Left lobe of liver (tissue), 2 donors: Measurements from ENCODE around the gene SLC30A4. TPM values are rescaled to one million over a fixed set of nuclear protein-coding genes. Genes with fewer than 3 reads are reported as not detected.
"Not testable (repeated sequence)": the region's sequence is repeated elsewhere in the genome, so short reads cannot be mapped to it uniquely, and the experiment has no call there.

ENCODE experiments used
- ATAC-seq: fragments of 200-7000 bp; cut with Tn5 transposase; one replicate; pipeline ENCODE4 v1.9.1; 2020; ENCODE audit warnings: mild to moderate bottlenecking, moderate library complexity
- DNase-seq: peaks from one replicate; pipeline ENCODE4 v3.0.0-alpha.2; 2020; ENCODE audit warnings: low spot score
- total RNA-seq: library from RNA; stranded (reverse); gene quantifications from one replicate; pipeline ENCODE4 v1.2.1, GENCODE V29; 2021
- donor health status: DM: no; HTN: no; CAD: no; lungs with moderate emphysema.
- donor health status: DM: no; HTN: yes; CAD: no.

Gene SLC30A4, protein sequence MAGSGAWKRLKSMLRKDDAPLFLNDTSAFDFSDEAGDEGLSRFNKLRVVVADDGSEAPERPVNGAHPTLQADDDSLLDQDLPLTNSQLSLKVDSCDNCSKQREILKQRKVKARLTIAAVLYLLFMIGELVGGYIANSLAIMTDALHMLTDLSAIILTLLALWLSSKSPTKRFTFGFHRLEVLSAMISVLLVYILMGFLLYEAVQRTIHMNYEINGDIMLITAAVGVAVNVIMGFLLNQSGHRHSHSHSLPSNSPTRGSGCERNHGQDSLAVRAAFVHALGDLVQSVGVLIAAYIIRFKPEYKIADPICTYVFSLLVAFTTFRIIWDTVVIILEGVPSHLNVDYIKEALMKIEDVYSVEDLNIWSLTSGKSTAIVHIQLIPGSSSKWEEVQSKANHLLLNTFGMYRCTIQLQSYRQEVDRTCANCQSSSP
- 3.6 TPM for total RNA-seq

DNA sequence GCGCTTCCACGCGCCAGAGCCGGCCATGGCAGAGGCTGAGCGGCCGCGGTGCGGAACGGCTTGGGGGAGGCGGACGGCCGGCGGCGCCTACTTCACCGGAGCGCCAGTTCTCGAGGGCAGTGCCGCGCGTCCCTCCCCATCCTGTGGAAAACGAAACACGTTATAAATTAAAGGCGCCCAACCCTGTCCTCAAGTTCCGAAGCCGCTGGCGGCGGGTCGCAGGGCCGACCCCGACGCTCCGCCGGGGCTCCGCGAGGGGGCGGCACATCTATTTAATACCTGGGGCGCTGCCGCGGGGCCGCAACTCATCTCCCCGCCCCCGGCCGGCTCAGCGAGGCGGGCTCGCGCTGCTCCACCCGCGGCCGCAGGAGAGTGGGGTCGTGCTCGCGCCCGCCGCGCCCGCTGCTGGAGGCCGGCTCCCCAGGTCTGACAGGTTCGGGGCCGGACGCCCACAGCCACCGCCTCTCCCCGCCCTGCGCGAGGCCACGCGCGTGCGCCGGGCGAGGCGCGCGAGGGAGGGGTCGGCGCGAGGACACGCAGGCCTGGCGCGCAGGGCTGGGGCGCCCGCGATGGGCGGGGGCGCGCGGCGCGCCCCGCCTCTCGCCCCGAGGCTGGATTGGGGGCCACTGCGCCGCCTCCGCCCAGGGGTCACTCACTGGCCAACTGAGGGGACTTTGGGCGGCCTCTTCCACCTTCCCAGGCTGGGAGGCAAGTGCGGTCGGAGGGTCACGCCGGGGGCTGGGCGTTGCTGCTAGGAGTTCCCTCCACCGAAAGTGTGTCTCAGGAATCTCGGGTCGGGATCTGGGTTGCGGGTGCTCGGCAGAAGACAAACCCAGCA, at the start of gene SLC30A4:
TSS of gene SLC30A4 (minus strand) at position 428 of the 838 bp plus-strand sequence. CDS start at position 27, 401 bp downstream.
- DNase-seq (peak; percentile 79), ATAC-seq (peak; percentile 93)

DNA sequence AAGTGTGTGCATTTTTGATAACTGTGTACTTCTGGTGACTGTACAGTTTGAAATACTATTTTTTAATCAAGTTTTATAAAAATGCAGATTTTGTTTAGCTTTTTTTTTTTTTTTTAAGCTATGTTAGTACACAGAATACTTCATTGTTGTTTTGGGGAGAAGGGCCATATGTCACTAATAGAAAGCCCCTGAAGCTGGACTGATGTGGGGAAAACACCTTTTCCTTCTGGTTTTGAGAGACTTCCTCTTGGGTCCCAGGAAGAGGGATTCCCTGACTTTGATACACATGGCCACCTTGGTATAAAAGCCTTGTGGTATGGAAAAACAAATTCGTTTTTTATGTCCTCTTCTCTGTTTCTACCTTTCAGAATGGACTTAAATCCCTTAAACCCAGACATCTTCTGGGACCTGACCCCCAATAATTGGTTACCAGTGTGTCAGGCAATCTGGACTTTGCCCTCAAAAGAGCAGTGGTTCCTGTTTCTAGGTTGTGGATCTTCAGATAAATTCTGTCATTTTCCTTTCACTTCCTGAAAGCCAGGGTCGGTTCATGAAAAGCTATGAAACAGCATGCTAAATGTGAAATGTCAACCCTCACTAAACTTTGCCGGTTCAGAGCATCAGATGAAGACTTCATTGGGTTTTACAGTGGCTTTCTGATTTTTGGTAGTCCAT, 33.5 kb upstream of the SLC30A4 start:
- no peak for DNase-seq
- no peak for ATAC-seq

DNA sequence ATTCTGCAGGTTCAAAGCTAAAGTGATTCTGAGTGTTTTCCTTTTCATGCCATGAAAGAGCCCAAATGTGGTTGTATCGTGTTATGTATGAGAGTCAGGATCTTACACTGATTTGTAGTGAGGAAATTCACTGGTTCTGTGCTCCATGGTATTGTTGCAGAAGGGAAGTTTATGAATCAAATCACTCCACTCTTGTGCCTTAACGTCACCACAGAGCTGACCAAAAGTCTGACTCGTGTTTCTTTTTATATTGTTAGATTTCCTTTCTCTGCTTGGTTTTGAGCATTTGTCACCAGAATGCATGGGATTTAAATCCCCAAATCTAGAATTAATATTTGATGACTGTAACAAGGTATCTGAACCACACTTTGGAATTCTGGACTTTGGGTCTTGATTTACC, 29.1 kb upstream of the SLC30A4 start:
- no peak for ATAC-seq

DNA sequence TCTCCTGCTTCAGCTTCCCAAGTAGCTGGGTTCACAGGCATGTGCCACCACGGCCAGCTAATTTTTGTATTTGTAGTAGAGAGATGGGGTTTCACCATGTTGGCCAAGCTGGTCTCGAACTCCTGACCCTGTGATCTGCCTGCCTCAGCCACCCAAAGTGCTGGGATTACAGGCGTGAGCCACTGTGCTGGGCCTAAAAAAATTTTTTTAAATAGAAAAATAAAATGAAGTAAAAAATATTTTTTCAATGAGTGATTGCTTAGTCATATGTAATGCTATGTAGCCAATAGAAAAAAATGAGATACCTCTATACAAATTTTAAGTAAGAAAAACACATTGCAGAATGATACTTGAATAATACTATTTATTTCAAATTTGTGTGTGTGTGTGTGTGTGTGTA, 27.9 kb upstream of the SLC30A4 start:
- no peak for DNase-seq
- ATAC-seq = no peak

More for the DNA sequence above, 29.1 kb upstream of the SLC30A4 start:
- DNase-seq = no peak

DNA sequence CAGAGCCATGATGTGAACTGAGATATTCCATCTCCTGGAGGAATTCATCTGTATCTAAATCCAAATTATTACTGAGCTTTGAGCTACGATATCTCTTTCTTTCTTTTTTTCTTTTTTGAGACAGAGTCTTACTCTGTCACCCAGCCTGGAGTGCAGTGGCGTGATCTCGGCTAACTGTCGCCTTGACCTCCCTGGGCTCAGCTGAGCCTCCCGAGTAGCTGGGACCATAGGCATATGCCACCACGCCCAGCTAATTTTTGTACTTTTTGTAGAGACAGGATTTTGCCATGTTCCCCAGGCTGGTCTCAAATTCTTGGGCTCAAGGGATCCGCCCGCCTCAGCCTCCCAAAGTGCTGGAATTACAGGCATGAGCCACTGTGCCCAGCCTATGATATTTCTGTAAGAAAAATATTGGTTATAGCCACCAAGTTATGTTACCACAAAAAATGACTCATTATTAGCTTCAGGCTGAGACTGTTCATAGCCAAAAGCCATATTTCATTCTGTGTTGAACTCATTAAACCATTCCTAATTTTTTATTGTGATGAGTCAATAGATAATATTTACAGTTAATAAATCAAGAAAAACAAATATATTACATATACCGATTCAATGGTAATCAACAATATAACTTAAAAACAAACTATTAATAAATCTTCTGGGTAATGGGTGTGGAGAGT, 27.1 kb upstream of the SLC30A4 start:
- no peak for ATAC-seq

DNA sequence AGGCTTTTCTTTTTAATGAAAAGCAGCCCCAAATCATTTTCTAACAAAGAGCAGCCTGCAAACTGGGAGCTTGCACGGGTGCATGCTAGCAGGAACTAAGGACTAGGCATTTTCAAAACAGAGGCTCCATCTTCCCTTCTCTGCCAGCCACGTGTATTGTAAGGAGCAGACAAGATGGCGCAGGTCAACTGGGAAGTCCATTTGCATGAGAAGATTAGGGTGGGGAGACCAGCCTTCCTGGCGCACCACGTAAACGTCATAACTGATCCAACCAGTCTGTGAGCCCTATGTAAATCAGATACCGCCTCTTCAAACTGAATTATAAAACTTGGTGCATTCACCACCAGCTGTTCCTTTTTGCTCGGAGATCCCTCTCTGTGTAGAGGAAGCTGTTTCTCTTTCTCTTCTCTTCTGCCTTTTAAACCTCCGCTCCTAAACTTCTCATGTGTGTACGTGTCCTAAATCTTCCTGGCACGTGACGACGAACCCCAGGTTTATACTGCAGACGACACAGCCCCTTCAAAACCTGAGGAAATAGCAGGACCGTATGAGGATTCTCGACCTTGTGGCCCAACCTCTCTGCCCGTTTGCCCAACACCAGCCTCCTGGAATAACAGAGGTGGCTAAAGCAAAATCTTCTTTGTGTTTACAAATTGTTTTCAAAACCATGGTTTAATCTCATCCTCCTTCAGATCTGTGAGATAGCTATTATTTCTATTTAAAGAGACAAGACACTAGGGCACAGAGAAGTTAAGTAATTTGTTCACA, 26.4 kb upstream of the SLC30A4 start:
- no peak for DNase-seq
- ATAC-seq = no peak

More for the DNA sequence above, 27.1 kb upstream of the SLC30A4 start:
- DNase-seq = no peak

DNA sequence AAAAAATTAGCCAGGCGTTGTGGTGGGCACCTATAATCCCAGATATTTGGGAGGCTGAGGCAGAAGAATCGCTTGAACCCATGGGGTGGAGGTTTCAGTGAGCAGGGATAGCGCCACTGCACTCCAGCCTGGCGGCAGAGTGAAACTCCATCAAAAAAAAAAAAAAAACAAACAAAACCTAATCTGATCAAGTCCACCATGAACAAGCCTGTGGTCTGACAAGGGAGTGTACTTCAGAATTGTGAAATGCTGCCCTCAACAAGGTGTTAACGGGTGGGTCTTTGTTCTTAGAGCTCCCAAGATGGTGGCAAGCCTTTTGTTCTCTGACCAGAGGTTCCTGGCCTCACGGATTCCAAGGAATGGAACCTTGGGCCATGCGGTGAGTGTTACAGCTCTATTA, 24.2 kb upstream of the SLC30A4 start:
- ATAC-seq (no peak), DNase-seq (no peak)

DNA sequence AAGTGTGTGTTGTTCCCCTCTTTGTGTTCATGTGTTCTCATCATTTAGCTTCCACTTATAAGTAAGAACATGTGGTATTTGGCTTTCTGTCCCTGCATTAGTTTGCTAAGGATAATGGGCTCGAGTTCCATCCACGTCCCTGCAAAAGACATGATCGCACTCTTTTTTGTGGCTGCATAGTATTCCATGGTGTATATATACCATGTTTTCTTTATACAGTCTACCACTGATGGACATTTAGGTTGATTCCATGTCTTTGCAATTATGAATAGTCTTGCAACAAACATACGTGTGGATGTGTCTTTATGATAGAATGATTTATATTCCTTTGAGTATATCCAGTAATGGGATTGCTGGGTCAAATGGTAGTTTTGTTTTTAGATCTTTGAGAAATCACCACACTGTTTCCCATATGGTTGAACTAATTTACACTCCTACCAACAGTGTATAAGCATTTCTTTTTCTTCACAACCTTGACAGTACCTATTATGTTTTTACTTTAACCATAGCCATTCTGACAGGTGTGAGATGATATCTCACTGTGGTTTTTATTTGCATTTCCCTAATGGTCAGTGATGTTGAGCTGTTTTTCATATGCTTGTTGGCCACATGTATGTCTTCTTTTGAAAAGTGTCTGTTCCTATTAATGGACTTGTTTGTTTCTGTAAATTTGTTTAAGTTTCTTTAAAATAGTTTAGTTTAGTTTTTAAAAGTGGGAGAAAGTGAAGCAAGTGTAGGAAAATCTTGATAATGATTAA, 21.9 kb upstream of the SLC30A4 start:
- no peak for ATAC-seq
- no peak for DNase-seq

DNA sequence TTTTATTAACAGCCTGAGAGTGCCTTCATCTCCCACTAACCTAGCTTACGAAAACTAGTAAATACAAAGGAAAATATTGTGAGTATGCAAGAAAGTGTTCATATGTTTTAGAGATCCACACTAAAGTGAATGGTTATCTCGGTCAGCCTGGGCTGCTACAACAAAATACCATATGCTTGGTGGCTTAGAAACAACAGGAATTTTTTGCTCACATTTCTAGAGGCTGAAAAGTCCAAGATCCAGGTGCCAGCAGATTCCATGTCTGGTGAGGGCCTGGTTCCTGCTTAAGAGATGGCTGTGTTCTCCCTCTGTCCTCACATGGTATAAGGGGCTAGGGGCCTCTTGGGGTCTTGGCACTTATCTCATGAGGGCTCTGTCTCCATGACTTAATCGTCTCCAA, 20.5 kb upstream of the SLC30A4 start:
- DNase-seq (no peak), ATAC-seq (no peak)

DNA sequence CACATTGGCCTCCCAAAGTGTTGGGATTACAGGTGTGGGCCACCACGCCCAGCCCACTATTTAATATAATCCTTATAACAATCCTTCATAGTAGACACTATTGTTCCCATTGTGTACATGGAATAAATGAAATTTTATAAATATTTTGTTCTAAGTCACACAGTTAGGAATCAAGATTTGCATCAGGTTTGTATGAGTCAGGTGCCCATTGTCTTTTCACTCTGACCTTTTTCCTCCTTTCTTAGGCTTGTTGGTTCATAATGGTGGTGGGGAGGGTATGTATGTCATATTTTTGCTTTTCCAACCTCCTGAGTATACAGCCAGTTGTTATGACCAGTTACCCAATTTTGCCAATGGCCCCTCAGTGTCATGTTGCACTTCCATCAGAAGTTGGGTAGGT, 18.0 kb upstream of the SLC30A4 start:
- ATAC-seq (no peak), DNase-seq (no peak)

DNA sequence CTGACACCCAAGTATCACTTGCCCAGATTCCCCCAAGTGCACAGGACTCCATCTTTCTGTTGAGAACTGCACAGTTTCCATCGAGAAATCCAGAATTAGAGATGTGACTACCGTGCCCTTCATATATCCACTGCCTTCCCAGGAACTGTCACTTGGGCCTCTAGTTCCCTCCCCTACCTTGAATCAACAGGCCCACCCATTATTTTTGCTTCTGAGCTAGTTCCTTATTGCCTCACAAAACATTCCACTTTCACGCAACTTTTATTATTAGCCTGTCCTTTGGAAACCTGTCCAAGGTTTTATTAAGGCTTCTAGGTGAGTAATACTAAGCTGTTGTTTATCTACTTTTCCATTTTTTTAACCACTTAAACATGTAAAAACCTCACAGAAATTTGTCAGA, 17.1 kb upstream of the SLC30A4 start:
- DNase-seq = no peak
- no peak for ATAC-seq

DNA sequence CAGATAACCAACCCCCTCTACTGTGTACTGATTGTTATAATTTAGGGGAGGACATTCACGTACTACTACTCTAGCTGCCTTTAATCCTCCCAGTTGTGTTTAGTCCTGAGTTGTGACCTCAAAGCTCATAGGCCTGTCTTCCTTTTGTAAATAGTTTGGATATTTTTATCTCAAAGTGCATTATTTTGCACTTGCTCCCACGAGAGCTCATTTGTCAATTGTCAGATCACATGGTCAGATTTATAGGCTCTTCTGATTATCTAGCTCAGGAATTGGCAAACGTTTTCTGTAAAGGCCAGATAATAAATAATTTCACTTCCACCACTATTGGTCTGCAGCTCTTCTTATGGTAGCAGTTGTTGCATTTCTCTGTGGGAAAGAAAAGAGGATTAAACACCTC, 14.4 kb upstream of the SLC30A4 start:
- DNase-seq (no peak), ATAC-seq (no peak)

DNA sequence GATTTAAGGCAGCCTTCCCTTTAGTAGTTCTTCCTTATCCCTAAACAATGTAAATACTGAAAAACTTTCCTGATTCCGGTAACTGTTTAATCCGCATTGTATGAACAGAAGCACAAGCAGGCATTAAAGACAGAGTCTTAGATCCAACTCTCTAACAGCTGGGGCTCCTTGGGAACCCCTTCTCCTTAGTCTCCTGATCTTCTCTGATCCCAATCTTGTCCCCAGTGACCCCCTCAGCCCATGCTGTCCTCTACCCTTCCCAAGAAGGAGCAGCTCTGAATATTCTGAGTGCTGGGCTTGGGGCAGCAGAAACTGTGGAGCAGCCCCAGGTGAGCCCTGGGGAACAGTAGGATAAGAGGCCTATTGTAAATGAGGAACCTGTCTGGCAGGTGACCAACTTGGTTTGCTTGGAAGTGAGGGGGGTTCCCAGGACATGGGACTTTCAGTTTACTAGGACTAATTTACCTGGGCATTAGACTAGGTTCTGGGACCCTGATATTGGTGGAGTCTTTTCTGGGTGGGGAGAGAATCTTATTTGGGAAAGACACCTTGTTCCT, 13.0 kb upstream of the SLC30A4 start:
- DNase-seq (no peak), ATAC-seq (no peak)

DNA sequence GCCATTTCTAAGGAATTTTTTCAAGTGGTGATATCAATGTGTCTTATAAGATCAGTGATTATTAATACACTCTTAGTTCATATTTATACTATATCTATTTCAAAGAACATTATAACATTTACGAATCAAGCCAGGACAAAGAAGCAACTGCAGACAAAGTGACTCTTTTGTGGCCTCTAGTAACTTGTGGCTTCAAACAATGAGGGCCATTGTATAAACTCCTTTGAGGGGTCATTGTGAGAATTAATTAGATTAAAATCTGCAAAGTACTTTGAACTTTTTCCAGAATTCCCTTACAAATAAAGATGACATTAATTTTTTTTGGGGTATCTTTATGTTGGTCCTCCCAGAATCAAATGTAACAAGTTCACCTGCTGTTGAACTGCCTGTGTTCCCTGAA, 12.3 kb upstream of the SLC30A4 start:
- ATAC-seq = no peak
- DNase-seq = no peak

DNA sequence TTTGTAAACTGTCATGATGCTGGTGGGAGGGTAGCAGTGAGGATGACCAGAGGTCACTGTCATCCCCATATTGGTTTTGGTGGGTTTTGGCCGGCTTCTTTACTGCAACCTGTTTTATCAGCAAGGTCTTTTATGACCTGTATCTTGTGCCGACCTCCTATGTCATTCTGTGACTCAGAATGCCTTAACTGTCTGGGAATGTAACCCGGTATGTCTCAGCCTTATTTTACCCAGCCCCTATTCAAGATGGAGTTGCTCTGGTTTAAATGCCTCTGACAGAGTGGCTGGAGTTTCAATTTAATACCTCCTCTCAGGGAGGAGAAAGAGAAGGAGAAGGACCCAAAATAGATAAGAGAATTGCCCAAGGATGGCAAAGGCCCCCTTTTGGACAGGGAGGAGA, 10.3 kb upstream of the SLC30A4 start:
- not testable (repeated sequence) for DNase-seq, ATAC-seq

DNA sequence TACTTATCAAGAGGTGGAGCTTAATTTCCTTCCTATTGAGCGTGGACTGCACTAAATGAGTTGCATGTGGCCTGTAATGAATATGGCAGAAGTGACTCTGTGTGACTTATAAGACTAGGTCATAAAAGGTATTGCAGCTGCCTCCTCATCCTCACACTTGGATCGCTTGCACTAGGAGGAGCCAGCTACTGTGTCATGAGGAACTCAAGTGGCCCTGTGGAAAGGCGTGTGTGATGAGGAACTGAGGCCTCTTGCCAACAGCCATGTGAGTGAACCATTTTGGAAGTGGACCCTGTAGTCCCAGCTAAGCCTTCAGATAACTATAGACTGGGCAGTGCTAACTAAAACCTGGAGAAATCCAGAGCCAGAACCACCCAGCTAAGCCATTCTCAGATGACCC, 7.1 kb upstream of the SLC30A4 start:
- ATAC-seq = no peak
- DNase-seq = no peak

DNA sequence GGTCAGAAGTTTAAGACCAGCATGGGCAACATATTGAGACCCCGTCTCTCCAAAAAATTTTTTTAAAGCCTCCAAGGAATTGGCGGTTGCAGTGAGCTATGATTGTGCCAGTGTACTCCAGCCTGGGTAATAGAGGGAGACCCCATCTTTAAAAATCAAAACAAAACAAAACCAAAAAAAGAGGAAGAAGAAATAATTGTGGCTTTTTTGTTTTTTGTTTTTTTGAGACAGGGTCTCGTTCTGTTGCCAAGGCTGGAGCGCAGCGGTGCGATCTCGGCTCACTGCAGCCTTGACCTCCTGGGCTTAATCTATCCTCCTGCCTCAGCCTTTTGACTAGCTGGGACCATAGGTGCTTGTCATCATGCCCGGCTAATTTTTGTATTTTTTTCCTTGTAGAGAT, 4.5 kb upstream of the SLC30A4 start:
- no peak for ATAC-seq
- no peak for DNase-seq

DNA sequence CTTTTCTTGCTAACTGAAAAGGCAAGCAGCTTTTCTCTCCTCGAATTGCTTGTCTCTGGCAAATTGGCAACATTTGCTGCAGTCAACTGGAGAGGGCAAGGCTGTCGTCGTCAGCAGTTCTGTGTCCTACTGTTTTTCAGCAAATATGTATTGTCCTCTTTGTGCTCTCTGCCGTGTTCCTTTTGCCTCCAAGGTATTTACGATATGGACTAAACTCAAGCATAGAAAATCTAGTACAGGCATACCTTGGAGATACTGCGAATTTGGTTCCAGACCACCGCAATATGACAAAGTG, 558 bp upstream of the SLC30A4 start:
- DNase-seq = no peak
- ATAC-seq = peak; percentile 26

DNA sequence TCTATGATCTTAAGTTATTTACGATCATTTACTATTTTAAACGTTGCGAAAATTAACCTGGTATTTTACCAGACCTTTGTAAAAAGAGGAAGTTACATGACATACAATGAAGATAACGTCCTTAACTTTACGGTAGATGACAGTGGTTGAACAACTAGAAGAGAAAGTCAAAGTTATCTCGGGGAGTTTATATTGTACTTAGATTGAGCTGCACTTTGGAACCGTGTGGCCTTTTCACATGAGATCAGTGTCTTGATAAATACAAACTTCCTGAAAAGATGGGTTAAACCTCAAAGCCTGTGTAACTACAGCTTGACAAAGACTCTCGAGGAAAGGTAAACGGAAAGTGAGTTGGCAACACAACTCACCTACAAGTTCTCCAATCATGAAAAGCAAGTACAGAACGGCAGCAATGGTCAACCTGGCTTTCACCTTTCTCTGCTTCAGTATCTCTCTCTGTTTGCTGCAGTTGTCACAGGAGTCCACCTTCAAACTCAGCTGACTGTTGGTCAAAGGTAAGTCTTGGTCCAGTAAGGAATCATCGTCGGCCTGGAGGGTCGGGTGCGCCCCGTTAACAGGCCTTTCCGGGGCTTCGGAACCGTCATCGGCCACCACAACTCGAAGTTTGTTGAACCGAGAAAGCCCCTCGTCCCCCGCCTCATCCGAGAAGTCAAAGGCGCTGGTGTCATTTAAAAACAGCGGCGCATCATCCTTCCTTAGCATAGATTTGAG, 793 bp downstream of the SLC30A4 start:
- peak; percentile 46 for DNase-seq

More for the DNA sequence above, 793 bp downstream of the SLC30A4 start:
- ATAC-seq = peak; percentile 52
